IMR-90 (cell line): Measurements from ENCODE around the gene ENPP3. TPM values are rescaled to one million over a fixed set of nuclear protein-coding genes. Genes with fewer than 3 reads are reported as not detected.
A peak's percentile ranks its signal among the peaks of the same experiment; 100 is the strongest.

ENCODE experiments used
- ATAC-seq: fragments of 200-7000 bp; cut with Tn5 transposase; 2 replicates; pipeline ENCODE4 v1.9.1; 2020; ENCODE audit warnings: low read depth, mild to moderate bottlenecking, moderate library complexity
- BruUV-seq: library from RNA; stranded (reverse); fragments of 400-500 nt; replicated peaks from 2 replicates; lab custom pipeline; 2021; lab: Mats Ljungman, UMichigan
- CTCF ChIA-PET: fragments of 300-600 bp; formaldehyde crosslinking; extraction: SDS; loops from one replicate; lab custom pipeline; 2021; ENCODE audit warnings: antibody characterized with exemption; lab: Yijun Ruan, JAX
- POLR2A ChIA-PET: fragments of 300-600 bp; sonication (Branson Sonifier 250); formaldehyde crosslinking; loops from one replicate; lab custom pipeline; 2022; ENCODE audit warnings: antibody characterized with exemption; ENCODE audit not compliant: unreplicated experiment; lab: Charles Lee
- DNase-seq: peaks from one replicate; pipeline ENCODE4 v3.0.0; 2013
- H2AFZ ChIP-seq: replicated peaks from 2 replicates; pipeline ENCODE3; 2013; ENCODE audit warnings: low read length, mild to moderate bottlenecking; ENCODE audit not compliant: poor library complexity
- H2AK5ac ChIP-seq: 2 replicates; pipeline ENCODE4 v1.6.1; 2013; ENCODE audit warnings: low read depth, low read length, inconsistent platforms
- H2AK9ac ChIP-seq: replicated peaks from 2 replicates; pipeline ENCODE3; 2013; ENCODE audit warnings: mild to moderate bottlenecking, low read depth, low read length, moderate library complexity; ENCODE audit not compliant: poor library complexity
- H2BK120ac ChIP-seq: 2 replicates; pipeline ENCODE4 v1.6.1; 2013; ENCODE audit warnings: low read depth, low read length, inconsistent platforms
- H2BK15ac ChIP-seq: 3 replicates; pipeline ENCODE4 v1.6.1; 2013; ENCODE audit warnings: low read depth, low read length, inconsistent platforms
- H2BK20ac ChIP-seq: 2 replicates; pipeline ENCODE4 v1.6.1; 2013; ENCODE audit warnings: low read depth, mild to moderate bottlenecking, inconsistent platforms, low read length, moderate library complexity
- H2BK5ac ChIP-seq: 2 replicates; pipeline ENCODE4 v1.6.1; 2013; ENCODE audit warnings: mild to moderate bottlenecking, low read depth, low read length, inconsistent platforms; ENCODE audit not compliant: poor library complexity, severe bottlenecking
- H3K14ac ChIP-seq: replicated peaks from 2 replicates; pipeline ENCODE4 v1.6.1; 2013; ENCODE audit warnings: low read depth, low read length, inconsistent platforms
- H3K18ac ChIP-seq: 2 replicates; pipeline ENCODE4 v1.6.1; 2013; ENCODE audit warnings: low read depth, low read length, control low read depth
- H3K23ac ChIP-seq: 2 replicates; pipeline ENCODE4 v1.6.1; 2013; ENCODE audit warnings: low read depth, low read length, inconsistent platforms
- H3K27ac ChIP-seq: 2 replicates; pipeline ENCODE4 v1.5.1; 2013; ENCODE audit warnings: mild to moderate bottlenecking, control low read depth, low read length; ENCODE audit not compliant: insufficient read depth
- H3K27me3 ChIP-seq: 2 replicates; pipeline ENCODE4 v1.6.1; 2013; ENCODE audit warnings: low read length; ENCODE audit not compliant: control insufficient read depth, insufficient read depth
- H3K36me3 ChIP-seq: 2 replicates; pipeline ENCODE4 v1.6.1; 2013; ENCODE audit warnings: low read length, mixed read lengths; ENCODE audit not compliant: control insufficient read depth, insufficient read depth
- H3K4ac ChIP-seq: 2 replicates; pipeline ENCODE4 v1.6.1; 2013; ENCODE audit warnings: low read depth, low read length, inconsistent platforms
- H3K4me1 ChIP-seq: 2 replicates; pipeline ENCODE4 v1.6.1; 2013; ENCODE audit warnings: low read length, mixed read lengths; ENCODE audit not compliant: control insufficient read depth, insufficient read depth
- H3K4me2 ChIP-seq: 2 replicates; pipeline ENCODE4 v1.6.1; 2013; ENCODE audit warnings: low read depth, mild to moderate bottlenecking, control low read depth, low read length, moderate library complexity
- H3K4me3 ChIP-seq: 2 replicates; pipeline ENCODE4 v1.5.1; 2013; ENCODE audit warnings: low read depth, mild to moderate bottlenecking, control low read depth, low read length, moderate library complexity; ENCODE audit not compliant: insufficient read depth
- H3K56ac ChIP-seq: 2 replicates; pipeline ENCODE4 v1.6.1; 2013; ENCODE audit warnings: low read length, inconsistent platforms; ENCODE audit not compliant: insufficient read depth; ENCODE audit errors: extremely low read depth
- H3K79me1 ChIP-seq, 2 experiments: 2 replicates each; pipeline ENCODE4 v1.6.1; 2013; ENCODE audit warnings: low read length in 2 of 2, inconsistent platforms in 1 of 2, low read depth in 1 of 2
- H3K9ac ChIP-seq: 2 replicates; pipeline ENCODE4 v1.6.1; 2013; ENCODE audit warnings: low read depth, low read length, control low read depth
- H3K9me1 ChIP-seq: 2 replicates; pipeline ENCODE4 v1.6.1; 2013; ENCODE audit warnings: low read length, inconsistent platforms; ENCODE audit not compliant: insufficient read depth
- H3K9me3 ChIP-seq: 2 replicates; pipeline ENCODE4 v1.6.1; 2013; ENCODE audit warnings: low read length; ENCODE audit not compliant: control insufficient read depth, insufficient read depth
- H4K20me1 ChIP-seq: 2 replicates; pipeline ENCODE4 v1.6.1; 2013; ENCODE audit warnings: low read length, inconsistent platforms; ENCODE audit not compliant: insufficient read depth
- H4K5ac ChIP-seq: 2 replicates; pipeline ENCODE4 v1.6.1; 2013; ENCODE audit warnings: mild to moderate bottlenecking, low read depth, low read length, control low read depth
- H4K8ac ChIP-seq, 2 experiments: 2 replicates each; pipeline ENCODE4 v1.6.1; 2013; ENCODE audit warnings: low read depth in 2 of 2, low read length in 2 of 2, control low read depth in 1 of 2, inconsistent platforms in 1 of 2
- H4K91ac ChIP-seq: 2 replicates; pipeline ENCODE4 v1.6.1; 2013; ENCODE audit warnings: low read depth, low read length, inconsistent platforms; ENCODE audit not compliant: insufficient read depth
- CEBPB ChIP-seq: IDR thresholded peaks from 2 replicates; pipeline ENCODE4 v1.6.1; 2012; ENCODE audit warnings: low read depth, low read length, improper control_type of control experiment
- CHD1 ChIP-seq: IDR thresholded peaks from 2 replicates; pipeline ENCODE4 v1.6.1; 2012; ENCODE audit warnings: low read depth, low read length, improper control_type of control experiment
- FOS ChIP-seq: fragments of 150-350 bp; IDR thresholded peaks from 2 replicates; pipeline ENCODE4 v1.6.1; 2016; ENCODE audit warnings: low read depth, low read length
- MXI1 ChIP-seq: IDR thresholded peaks from 2 replicates; pipeline ENCODE4 v1.6.1; 2012; ENCODE audit warnings: low read depth, mild to moderate bottlenecking, low read length, moderate library complexity, borderline replicate concordance
- NFE2L2 ChIP-seq: fragments of 150-350 bp; IDR thresholded peaks from 2 replicates; pipeline ENCODE4 v1.6.1; 2016; ENCODE audit warnings: low read depth, mild to moderate bottlenecking, low read length
- RAD21 ChIP-seq: IDR thresholded peaks from 2 replicates; pipeline ENCODE4 v1.6.1; 2012; ENCODE audit warnings: low read length, improper control_type of control experiment
- SMC3 ChIP-seq: fragments of 150-350 bp; IDR thresholded peaks from 2 replicates; pipeline ENCODE4 v1.6.1; 2016; ENCODE audit warnings: low read depth, mild to moderate bottlenecking, antibody characterized with exemption, low read length, moderate library complexity
- WGBS, 2 experiments: methylation state at CpG; one replicate each; pipeline versions ENCODE4 v1.1.5 to v1.1.7; 2013; ENCODE audit warnings: missing lambda C conversion rate in 2 of 2; ENCODE audit not compliant: insufficient read length in 1 of 2; ENCODE audit errors: extremely low coverage in 2 of 2; 5-methylcytosine and 5-hydroxymethylcytosine counted together
- dilution Hi-C: fragments of 300-500 bp; cut with HindIII; formaldehyde crosslinking; loops from one replicate; pipeline ENCODE4 v1.14.3; 2018; ENCODE audit warnings: low sequenced_read_pairs; ENCODE audit not compliant: unreplicated experiment
- in situ Hi-C: fragments of 300-500 bp; cut with MboI; formaldehyde crosslinking; loops from 3 replicates; pipeline ENCODE4 v1.14.3; 2019; ENCODE audit warnings: low sequenced_read_pairs, inconsistent platforms, mixed read lengths
- intact Hi-C: fragments of 100-400 bp; cut with micrococcal nuclease; formaldehyde crosslinking; loops from 2 replicates; pipeline ENCODE4 v1.10.0; 2022
- polyA plus RNA-seq, 3 experiments: library from polyadenylated mRNA; depleted of rRNA; stranded (reverse); fragments of >200 nt; gene quantifications; 2 replicates each; pipeline ENCODE4 v1.2.3, GENCODE V29; 2012; ENCODE audit warnings: low replicate concordance in 1 of 3
- total RNA-seq: library from RNA; depleted of rRNA; stranded (reverse); fragments of >200 nt; gene quantifications from 2 replicates; pipeline ENCODE4 v1.2.3, GENCODE V29; 2012
- TF ChIP-seq, protein P1 (sequence below): conservative IDR thresholded peaks from 2 replicates; pipeline ENCODE4 v1.5.1; 2012; ENCODE audit warnings: mild to moderate bottlenecking, low read depth, low read length, improper control_type of control experiment

ENPP3 gene
- total and polyA plus RNA-seq, 2 of the 4 experiments (the other 2 are of a cell fraction): under 0.01 to 0.05 TPM

DNA sequence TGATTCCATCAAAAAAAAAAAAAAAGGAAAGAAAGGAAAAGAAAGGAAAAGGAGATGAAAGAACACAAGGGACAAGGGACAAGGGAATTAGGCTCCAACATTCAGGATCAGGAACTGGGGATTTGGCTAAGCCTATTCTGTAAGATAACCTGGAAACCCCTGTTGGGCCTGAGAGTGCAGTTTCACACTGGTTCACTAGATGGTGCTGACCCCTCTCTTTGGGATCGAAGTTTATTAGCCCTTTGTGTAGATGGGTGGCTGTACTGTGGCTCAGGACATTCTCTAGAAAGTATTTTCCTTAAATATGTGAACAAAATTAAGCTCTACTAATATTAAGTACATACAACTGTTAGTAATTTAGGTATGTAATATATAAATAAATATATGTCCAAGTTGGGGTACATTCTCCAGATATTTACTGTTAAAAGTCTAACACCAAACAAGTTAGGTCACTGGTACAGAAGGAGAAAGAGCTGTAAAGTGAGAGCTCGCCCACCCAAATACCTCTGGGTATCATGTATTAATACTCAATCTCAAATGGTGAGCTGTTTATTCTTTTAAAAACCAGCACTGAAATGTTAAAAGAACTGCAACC lies 57.8 kb downstream of the ENPP3 start:
- Histone ChIP-seq H3K9me1 (no peaks in the 10 kb centered on the region), H4K8ac (no peak overlapping the region), H3K4me2 (no peak overlapping the region), H2BK15ac (no peak overlapping the region), H3K56ac (no peak overlapping the region), H4K5ac (no peak overlapping the region), H3K4ac (no peak overlapping the region), H2BK5ac (no peak overlapping the region), H3K14ac (no peak overlapping the region), H4K91ac (no peak overlapping the region), H3K27ac (no peak overlapping the region), H2BK20ac (no peak overlapping the region), H3K4me1 (no peaks in the 10 kb centered on the region), H2AK5ac (no peak overlapping the region), H3K23ac (no peak overlapping the region), H2AK9ac (peak overlapping the region; percentile 72), H4K20me1 (no peaks in the 10 kb centered on the region), H3K4me3 (no peak overlapping the region), H3K18ac (no peak overlapping the region), H3K27me3 (no peaks in the 10 kb centered on the region; the same call in 1 of the 2 replicates), H3K36me3 (no peaks in the 10 kb centered on the region), H2BK120ac (no peak overlapping the region), H3K9me3 (no peaks in the 10 kb centered on the region), H2AFZ (peak overlapping the region; percentile 67), H3K79me1 (no peaks in the 10 kb centered on the region), H3K9ac (no peak overlapping the region)
- TF ChIP-seq NFE2L2 (no peak), MXI1 (no peak), CHD1 (no peak), FOS (no peak), SMC3 (peak; percentile 97), CEBPB (no peak), RAD21 (peak; percentile 96)
- TF ChIP-seq, protein P1, sequence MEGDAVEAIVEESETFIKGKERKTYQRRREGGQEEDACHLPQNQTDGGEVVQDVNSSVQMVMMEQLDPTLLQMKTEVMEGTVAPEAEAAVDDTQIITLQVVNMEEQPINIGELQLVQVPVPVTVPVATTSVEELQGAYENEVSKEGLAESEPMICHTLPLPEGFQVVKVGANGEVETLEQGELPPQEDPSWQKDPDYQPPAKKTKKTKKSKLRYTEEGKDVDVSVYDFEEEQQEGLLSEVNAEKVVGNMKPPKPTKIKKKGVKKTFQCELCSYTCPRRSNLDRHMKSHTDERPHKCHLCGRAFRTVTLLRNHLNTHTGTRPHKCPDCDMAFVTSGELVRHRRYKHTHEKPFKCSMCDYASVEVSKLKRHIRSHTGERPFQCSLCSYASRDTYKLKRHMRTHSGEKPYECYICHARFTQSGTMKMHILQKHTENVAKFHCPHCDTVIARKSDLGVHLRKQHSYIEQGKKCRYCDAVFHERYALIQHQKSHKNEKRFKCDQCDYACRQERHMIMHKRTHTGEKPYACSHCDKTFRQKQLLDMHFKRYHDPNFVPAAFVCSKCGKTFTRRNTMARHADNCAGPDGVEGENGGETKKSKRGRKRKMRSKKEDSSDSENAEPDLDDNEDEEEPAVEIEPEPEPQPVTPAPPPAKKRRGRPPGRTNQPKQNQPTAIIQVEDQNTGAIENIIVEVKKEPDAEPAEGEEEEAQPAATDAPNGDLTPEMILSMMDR: peak; percentile 94
- no TSS peak for BruUV-seq
- intact Hi-C loops (loop anchor here (5.0 to 10.0 kb wide), 2 partner anchors 110 to 217 kb away; partner anchors contain the start of gene ENPP1), dilution Hi-C loops (no loop called here), in situ Hi-C loops (loop anchor here (5.0 to 25.0 kb wide), 3 partner anchors 217 to 792 kb away; no protein-coding TSS in a partner anchor)
- ChIA-PET POLR2A (no interaction called here), CTCF (interaction anchor here (0.5 to 2.1 kb wide), 26 partner anchors 9 to 565 kb away, joined by 3 to 30 read pairs (median 3); partner anchors contain the start of gene ENPP1)
- DNase-seq (peak; percentile 79), ATAC-seq (peak; percentile 100)
- WGBS, 2 experiments: no CpG with 5 or more reads among the region's 2 CpGs
